Colonic mucosa (tissue), 4 donors: ENCODE data around the gene AUH. TPM values are rescaled to one million over a fixed set of nuclear protein-coding genes. Genes with fewer than 3 reads are reported as not detected.

Experiments
- DNase-seq: peaks from one replicate; pipeline ENCODE4 v3.0.0-alpha.2; 2020
- H3K27ac ChIP-seq: fragments of 200-600 bp; one replicate; pipeline ENCODE4 v1.8.0; 2021
- H3K27me3 ChIP-seq: fragments of 200-600 bp; one replicate; pipeline ENCODE4 v1.8.0; 2021
- H3K36me3 ChIP-seq: fragments of 200-600 bp; one replicate; pipeline ENCODE4 v1.8.0; 2021
- H3K4me1 ChIP-seq: fragments of 200-600 bp; one replicate; pipeline ENCODE4 v1.8.0; 2021; ENCODE audit warnings: mild to moderate bottlenecking
- H3K4me3 ChIP-seq: fragments of 200-600 bp; one replicate; pipeline ENCODE4 v1.8.0; 2021
- H3K9ac ChIP-seq, 2 donors: one replicate each; pipeline ENCODE4 v1.7.0; 2013; ENCODE audit warnings: control low read depth in 2 of 2, low read depth in 2 of 2, low read length in 2 of 2
- H3K9me3 ChIP-seq: fragments of 200-600 bp; one replicate; pipeline ENCODE4 v1.8.0; 2021
- intact Hi-C: fragments of 100-400 bp; cut with DNase I; formaldehyde crosslinking; loops from one replicate; pipeline ENCODE4 v1.14.1; 2022
- total RNA-seq, 2 donors: library from RNA; stranded (reverse); fragmentation: NEBNext Ultra II Directional in 1 of 2; extraction: Animal tissue kit (Norgen Biotek cat#: 25700) in 1 of 2; gene quantifications; one replicate each; pipeline ENCODE4 v1.2.1, GENCODE V29; 2021
- TF ChIP-seq, protein P1 (sequence below): fragments of 200-600 bp; IDR thresholded peaks from one replicate; pipeline ENCODE4 v1.8.0; 2022; ENCODE audit warnings: antibody characterized with exemption, mild to moderate bottlenecking
- donor health status: healthy.
- donor health status: DM: no; HTN: no; CAD: no.
- donor health status: DM: no; HTN: no; CAD: no.

AUH gene
- total RNA-seq, 2 donors from 2014 or later, result 21.5 to 47.6 TPM

- DNase-seq, result no peak
- H3K4me1 ChIP-seq, result no peaks in the 10 kb centered on the region
- intact Hi-C loops, result no loop called here
- no peak overlapping the region for H3K27ac ChIP-seq
- TF ChIP-seq, protein P1, sequence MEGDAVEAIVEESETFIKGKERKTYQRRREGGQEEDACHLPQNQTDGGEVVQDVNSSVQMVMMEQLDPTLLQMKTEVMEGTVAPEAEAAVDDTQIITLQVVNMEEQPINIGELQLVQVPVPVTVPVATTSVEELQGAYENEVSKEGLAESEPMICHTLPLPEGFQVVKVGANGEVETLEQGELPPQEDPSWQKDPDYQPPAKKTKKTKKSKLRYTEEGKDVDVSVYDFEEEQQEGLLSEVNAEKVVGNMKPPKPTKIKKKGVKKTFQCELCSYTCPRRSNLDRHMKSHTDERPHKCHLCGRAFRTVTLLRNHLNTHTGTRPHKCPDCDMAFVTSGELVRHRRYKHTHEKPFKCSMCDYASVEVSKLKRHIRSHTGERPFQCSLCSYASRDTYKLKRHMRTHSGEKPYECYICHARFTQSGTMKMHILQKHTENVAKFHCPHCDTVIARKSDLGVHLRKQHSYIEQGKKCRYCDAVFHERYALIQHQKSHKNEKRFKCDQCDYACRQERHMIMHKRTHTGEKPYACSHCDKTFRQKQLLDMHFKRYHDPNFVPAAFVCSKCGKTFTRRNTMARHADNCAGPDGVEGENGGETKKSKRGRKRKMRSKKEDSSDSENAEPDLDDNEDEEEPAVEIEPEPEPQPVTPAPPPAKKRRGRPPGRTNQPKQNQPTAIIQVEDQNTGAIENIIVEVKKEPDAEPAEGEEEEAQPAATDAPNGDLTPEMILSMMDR, result no peak
- H3K9ac ChIP-seq, result no peak overlapping the region
- no peaks in the 10 kb centered on the region for H3K27me3 ChIP-seq
- H3K36me3 ChIP-seq, result no peaks in the 10 kb centered on the region
- no peaks in the 10 kb centered on the region for H3K9me3 ChIP-seq
- no peak overlapping the region for H3K4me3 ChIP-seq
Observed at GRCh38 chr9:91243029-91243428, 118.7 kb downstream of the AUH start.

DNA sequence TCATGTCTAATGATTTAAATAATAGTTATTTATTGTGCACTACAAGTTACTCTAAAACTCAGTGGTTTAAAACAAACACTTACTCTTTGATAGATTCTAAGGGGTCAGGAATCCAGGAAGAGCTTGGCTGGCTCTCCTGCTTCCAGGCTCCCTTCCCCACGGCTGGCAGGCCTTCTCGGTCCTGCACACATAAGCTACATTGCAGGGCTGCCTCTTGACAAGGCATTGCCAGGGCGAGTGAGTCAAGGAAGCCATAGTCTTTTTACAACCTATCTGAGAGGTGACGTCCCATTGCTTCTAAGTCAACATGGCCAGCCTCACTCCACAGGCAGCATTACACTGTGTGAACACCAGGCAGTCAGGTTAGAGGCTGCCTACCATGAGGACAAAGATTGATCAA lies 119.8 kb downstream of the AUH start:
- no peak for DNase-seq
- Histone ChIP-seq H3K4me3 (no peak overlapping the region), H3K9me3 (no peaks in the 10 kb centered on the region), H3K9ac (no peak overlapping the region), H3K27me3 (no peaks in the 10 kb centered on the region), H3K4me1 (no peaks in the 10 kb centered on the region), H3K36me3 (no peaks in the 10 kb centered on the region), H3K27ac (no peak overlapping the region)
- TF ChIP-seq, protein P1, result no peak
- intact Hi-C loops, result no loop called here

DNA sequence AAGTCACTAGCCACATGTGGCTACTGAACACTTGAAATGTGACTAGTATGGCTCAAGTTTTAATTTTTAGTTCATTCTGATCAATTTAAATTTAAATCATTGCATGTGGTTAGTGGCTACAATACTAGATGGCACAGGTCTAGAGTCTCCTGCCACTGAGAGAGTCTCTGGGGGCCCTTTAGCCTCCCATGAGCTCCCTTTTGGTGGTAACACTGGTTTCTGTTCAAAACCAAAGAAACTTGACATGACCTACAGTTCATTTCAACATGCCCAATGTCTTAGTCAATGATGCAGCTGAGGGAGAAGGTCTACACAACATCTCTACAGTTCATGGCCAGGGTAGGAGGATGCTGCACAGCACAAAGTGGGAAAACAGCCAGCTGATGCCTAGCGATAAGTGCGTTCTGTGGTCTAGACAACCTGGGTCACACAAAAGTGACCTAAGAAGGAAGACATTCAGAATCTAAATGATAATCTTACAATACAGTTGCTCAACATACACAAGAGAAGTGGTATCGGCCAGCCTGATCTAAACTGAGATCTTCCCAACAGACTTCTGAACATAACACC lies 121.0 kb downstream of the AUH start:
- no peak overlapping the region for H3K27ac ChIP-seq
- TF ChIP-seq, protein P1, result no peak
- H3K9ac ChIP-seq, result no peak overlapping the region
- no peaks in the 10 kb centered on the region for H3K27me3 ChIP-seq
- H3K36me3 ChIP-seq, result no peaks in the 10 kb centered on the region
- DNase-seq, result no peak
- no peaks in the 10 kb centered on the region for H3K9me3 ChIP-seq
- no peaks in the 10 kb centered on the region for H3K4me1 ChIP-seq
- intact Hi-C loops, result no loop called here
- H3K4me3 ChIP-seq, result no peak overlapping the region

DNA sequence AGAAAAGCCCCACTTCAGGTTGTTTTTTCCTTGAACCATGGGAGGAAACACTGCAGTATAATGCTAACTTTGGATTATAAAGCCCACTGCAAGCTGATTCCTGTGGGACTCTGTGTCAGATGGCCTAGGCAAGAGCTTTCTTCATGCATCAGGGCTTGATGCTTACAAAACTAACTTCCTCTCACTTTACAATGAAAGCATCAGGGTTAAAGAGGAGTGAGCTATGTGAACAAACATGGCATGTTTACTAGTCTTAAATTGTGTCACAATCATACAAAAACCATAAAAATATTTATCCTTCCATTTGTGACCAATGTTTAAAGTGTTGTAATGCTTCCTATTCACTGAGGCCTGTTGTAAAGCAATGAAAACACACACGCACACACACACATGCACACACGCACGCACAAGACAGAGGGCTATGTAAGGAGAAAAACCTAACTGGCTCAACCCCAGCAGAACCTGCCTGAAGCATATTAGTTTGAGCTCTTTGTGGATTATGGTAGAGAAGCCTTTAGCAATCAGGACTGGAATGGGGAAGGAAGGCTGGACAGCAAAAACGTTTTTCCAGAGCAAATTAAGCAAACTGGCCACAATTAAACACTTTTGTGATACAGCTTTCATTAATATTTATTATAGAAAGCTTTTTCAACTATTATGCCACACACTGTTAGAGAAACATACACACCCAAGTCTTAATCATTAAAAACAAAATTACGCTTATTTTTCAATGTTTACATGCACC lies 122.2 kb downstream of the AUH start:
- TF ChIP-seq, protein P1, result no peak
- no peaks in the 10 kb centered on the region for H3K27me3 ChIP-seq
- no peaks in the 10 kb centered on the region for H3K36me3 ChIP-seq
- H3K9ac ChIP-seq, result no peak overlapping the region
- H3K9me3 ChIP-seq, result no peaks in the 10 kb centered on the region
- no peak for DNase-seq
- no peak overlapping the region for H3K27ac ChIP-seq
- no peak overlapping the region for H3K4me3 ChIP-seq
- no peaks in the 10 kb centered on the region for H3K4me1 ChIP-seq
- intact Hi-C loops, result no loop called here

DNA sequence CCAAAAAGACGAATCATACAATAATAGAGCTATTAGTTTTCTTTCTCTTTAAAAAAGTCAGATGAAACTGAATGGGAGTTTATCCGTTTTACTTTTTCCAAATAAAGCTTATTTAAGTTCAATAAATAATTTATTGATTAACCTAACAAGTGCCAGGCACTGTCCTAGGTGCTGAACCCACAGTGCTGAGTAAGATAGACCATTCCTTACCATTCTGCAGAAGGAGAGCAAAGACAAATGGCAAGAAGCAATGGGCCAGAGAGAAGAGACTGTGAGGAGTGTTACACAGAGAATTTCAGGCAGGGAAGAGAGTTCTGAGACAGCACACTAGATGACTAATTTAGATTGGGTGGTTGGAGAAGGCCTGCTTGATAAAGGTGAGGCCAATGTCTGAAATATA lies 127.2 kb downstream of the AUH start:
- Histone ChIP-seq H3K4me1 (no peaks in the 10 kb centered on the region), H3K9ac (no peak overlapping the region), H3K27me3 (no peaks in the 10 kb centered on the region), H3K9me3 (no peaks in the 10 kb centered on the region), H3K4me3 (no peak overlapping the region), H3K27ac (no peak overlapping the region), H3K36me3 (no peaks in the 10 kb centered on the region)
- DNase-seq, result no peak
- TF ChIP-seq, protein P1, result no peak
- intact Hi-C loops, result no loop called here
